ENCODE data around the gene EHMT1. TPM values are rescaled to one million over a fixed set of nuclear protein-coding genes. Genes with fewer than 3 reads are reported as not detected.

EHMT1 gene
- total RNA-seq, 4 donors from 2014 or later = 71.6 to 78.2 (median 74.2) TPM

GRCh38 chr9:137843355-137843754, 224.6 kb downstream of the EHMT1 start:
- H3K27ac ChIP-seq (replicated peaks in 1 of 4) = no peak overlapping the region
- no peak for TF ChIP-seq POLR2A (IDR thresholded peaks at IDR 0.05; ENCODE audit: low read depth)
- TF ChIP-seq CTCF (IDR thresholded peaks at IDR 0.05) = no peak
- DNase-seq (ENCODE audit: extremely low spot score) = no peak
- 83% methylated on average over 9 of the region's 9 CpGs for WGBS
- no peak overlapping the region for H3K4me3 ChIP-seq
- H3K27me3 ChIP-seq = no peaks in the 10 kb centered on the region
- H3K4me1 ChIP-seq = no peaks in the 10 kb centered on the region
- intact Hi-C loops (cut with DNase I) = no loop called here
- H3K9me3 ChIP-seq = no peaks in the 10 kb centered on the region
- H3K36me3 ChIP-seq = peaks cover 0 to 3% (median under 1%) of the 10 kb centered on the region in 4 donors

- Histone ChIP-seq H3K27ac (replicated peaks in 1 of 4) (no peak overlapping the region), H3K4me3 (no peak overlapping the region), H3K36me3 (no peaks in the 10 kb centered on the region), H3K27me3 (no peaks in the 10 kb centered on the region), H3K9me3 (peaks cover 0 to 43% (median 32%) of the 10 kb centered on the region in 4 donors), H3K4me1 (no peaks in the 10 kb centered on the region)
- no peak for DNase-seq (ENCODE audit: extremely low spot score)
- TF ChIP-seq CTCF (IDR thresholded peaks at IDR 0.05) (no peak), EP300 (IDR thresholded peaks at IDR 0.05) (no peak), POLR2AphosphoS5 (IDR thresholded peaks at IDR 0.05) (no peak)
- 63% methylated on average over 5 of the region's 5 CpGs for WGBS
- intact Hi-C loops (cut with DNase I) = no loop called here
Observed at GRCh38 chr9:137851516-137852267, 232.9 kb downstream of the EHMT1 start.

- intact Hi-C loops (cut with DNase I) = no loop called here
- H3K4me1 ChIP-seq = no peaks in the 10 kb centered on the region
Observed at GRCh38 chr9:137853392-137853995, 234.7 kb downstream of the EHMT1 start.

GRCh38 chr9:137860361-137860760, 241.6 kb downstream of the EHMT1 start:
- Histone ChIP-seq H3K27ac (replicated peaks in 1 of 4) (no peak overlapping the region), H3K4me1 (no peaks in the 10 kb centered on the region), H3K4me3 (no peak overlapping the region), H3K9me3 (peaks cover 0 to 38% (median 23%) of the 10 kb centered on the region in 4 donors), H3K36me3 (no peaks in the 10 kb centered on the region), H3K27me3 (no peaks in the 10 kb centered on the region)
- TF ChIP-seq POLR2AphosphoS5 (IDR thresholded peaks at IDR 0.05) (no peak), EP300 (IDR thresholded peaks at IDR 0.05) (no peak), CTCF (IDR thresholded peaks at IDR 0.05) (no peak), POLR2A (IDR thresholded peaks at IDR 0.05; ENCODE audit: low read depth) (no peak)
- 100% methylated on average over 1 of the region's 1 CpG for WGBS
- intact Hi-C loops (cut with DNase I) = no loop called here
- DNase-seq (ENCODE audit: extremely low spot score) = no peak

More at GRCh38 chr9:137853392-137853995, 234.7 kb downstream of the EHMT1 start:
- Histone ChIP-seq H3K36me3 (no peaks in the 10 kb centered on the region), H3K27me3 (no peaks in the 10 kb centered on the region), H3K27ac (replicated peaks in 1 of 4) (no peak overlapping the region), H3K4me3 (no peak overlapping the region), H3K9me3 (peaks cover 0 to 50% (median 32%) of the 10 kb centered on the region in 4 donors)
- WGBS = 94% methylated on average over 1 of the region's 1 CpG
- TF ChIP-seq EP300 (IDR thresholded peaks at IDR 0.05) = no peak
- TF ChIP-seq POLR2A (IDR thresholded peaks at IDR 0.05; ENCODE audit: low read depth) = no peak
- no peak for TF ChIP-seq CTCF (IDR thresholded peaks at IDR 0.05)
- TF ChIP-seq POLR2AphosphoS5 (IDR thresholded peaks at IDR 0.05) = no peak
- DNase-seq (ENCODE audit: extremely low spot score) = no peak

Measured in esophagus muscularis mucosa (tissue), 4 donors.